ENCODE data around the gene SCTR. TPM values are rescaled to one million over a fixed set of nuclear protein-coding genes. Genes with fewer than 3 reads are reported as not detected.

SCTR gene
- total and polyA plus RNA-seq, 2 of the 13 experiments (the other 11 are each of a cell fraction or from before 2014, with no cell fraction given), result not detected

GRCh38 chr2:119431976-119432850 is 92.1 kb downstream of the SCTR start (continued):
- TF ChIP-seq ZNF318 (CRISPR knock-in tag; IDR thresholded peaks at IDR 0.05) (no peak), ATF3 (CRISPR knock-in tag; IDR thresholded peaks at IDR 0.05) (no peak; the same call in 1 of the 2 replicates), ZNF331 (CRISPR knock-in tag; IDR thresholded peaks at IDR 0.05) (peak; percentile 39; the same call in 1 of the 2 replicates), MEIS1 (CRISPR knock-in tag; IDR thresholded peaks at IDR 0.05; ENCODE audit: borderline replicate concordance) (no peak), ZBTB20 (CRISPR knock-in tag; IDR thresholded peaks at IDR 0.05; ENCODE audit: borderline replicate concordance, low read depth) (0 out of 2 replicates have a peak, but pooled peaks have one; percentile 50), ZBTB1 (CRISPR knock-in tag; IDR thresholded peaks at IDR 0.05; ENCODE audit: borderline replicate concordance) (no peak), HMG20B (CRISPR knock-in tag; conservative IDR thresholded peaks at IDR 0.05) (no peak), DMAP1 (CRISPR knock-in tag; IDR thresholded peaks at IDR 0.05) (no peak; the same call in 1 of the 2 replicates), EEA1 (CRISPR knock-in tag; IDR thresholded peaks at IDR 0.05; ENCODE audit: borderline replicate concordance) (0 out of 2 replicates have a peak, but pooled peaks have one; percentile 19), DRAP1 (CRISPR knock-in tag; IDR thresholded peaks at IDR 0.05) (no peak), RAD21 (CRISPR knock-in tag; IDR thresholded peaks at IDR 0.05) (no peak; the same call in 1 of the 2 replicates), GFI1 (CRISPR knock-in tag; IDR thresholded peaks at IDR 0.05; ENCODE audit: borderline replicate concordance) (no peak), IRX3 (CRISPR knock-in tag; IDR thresholded peaks at IDR 0.05; ENCODE audit: borderline replicate concordance, low read depth) (no peak), DNMT3B (CRISPR knock-in tag; conservative IDR thresholded peaks at IDR 0.05) (no peak), HNF1A (IDR thresholded peaks at IDR 0.05; ENCODE audit: low read depth) (no peak), HNF1A (CRISPR knock-in tag; IDR thresholded peaks at IDR 0.05; ENCODE audit: borderline replicate concordance) (no peak)
